Peyer's patch (tissue), 4 donors: ENCODE results near the gene OGT. TPM values are rescaled to one million over a fixed set of nuclear protein-coding genes. Genes with fewer than 3 reads are reported as not detected.
A peak's percentile ranks its signal among the peaks of the same experiment; 100 is the strongest.
"Not testable (repeated sequence)": the region's sequence is repeated elsewhere in the genome, so short reads cannot be mapped to it uniquely, and the experiment has no call there.

Source experiments
- DNase-seq, 3 donors: peaks; one replicate each; pipeline ENCODE4 v3.0.0-alpha.2; 2017 to 2019
- H3K27ac ChIP-seq, 4 donors: fragments of 200-600 bp; sonication (generic); one replicate each; pipeline ENCODE4 v1.5.1; 2016 to 2019
- H3K27me3 ChIP-seq, 2 donors: fragments of 200-600 bp; sonication (generic); one replicate each; pipeline ENCODE4 v1.5.1; 2019
- H3K36me3 ChIP-seq, 3 donors: fragments of 200-600 bp; sonication (generic); one replicate each; pipeline ENCODE4 v1.5.1; 2016 to 2019
- H3K4me1 ChIP-seq, 4 donors: fragments of 200-600 bp; sonication (generic); one replicate each; pipeline ENCODE4 v1.5.1; 2016 to 2019
- H3K4me3 ChIP-seq, 4 donors: fragments of 200-600 bp; sonication (generic); 1 replicate in 3 of 4; 2 replicates in 1 of 4; pipeline ENCODE4 v1.5.1; 2016 to 2019; ENCODE audit warnings: mild to moderate bottlenecking in 1 of 4
- H3K9me3 ChIP-seq, 4 donors: fragments of 200-600 bp; sonication (generic); one replicate each; pipeline ENCODE4 v1.5.1; 2016 to 2019; ENCODE audit warnings: mild to moderate bottlenecking in 1 of 4
- CTCF ChIP-seq, 6 experiments: fragments of 450-650 bp in 4 of 6; fragments of 200-600 bp in 2 of 6; sonication (generic) in 1 of 6; IDR thresholded peaks; one replicate each; pipeline ENCODE4 v1.5.1; 2017 to 2019; ENCODE audit warnings: antibody characterized with exemption in 6 of 6, mild to moderate bottlenecking in 3 of 6, moderate library complexity in 1 of 6
- POLR2A ChIP-seq, 2 donors: fragments of 450-650 bp; IDR thresholded peaks; one replicate each; pipeline ENCODE4 v1.5.1; 2017; ENCODE audit warnings: antibody characterized with exemption in 2 of 2, mild to moderate bottlenecking in 2 of 2, moderate library complexity in 2 of 2
- total RNA-seq, 4 donors: library from RNA; depleted of rRNA; stranded (reverse); fragments of >200 nt; gene quantifications; one replicate each; pipeline ENCODE4 v1.1.0, GENCODE V29; 2016

The OGT gene
- total RNA-seq, 4 donors from 2014 or later = 118 to 297 (median 183) TPM

DNA sequence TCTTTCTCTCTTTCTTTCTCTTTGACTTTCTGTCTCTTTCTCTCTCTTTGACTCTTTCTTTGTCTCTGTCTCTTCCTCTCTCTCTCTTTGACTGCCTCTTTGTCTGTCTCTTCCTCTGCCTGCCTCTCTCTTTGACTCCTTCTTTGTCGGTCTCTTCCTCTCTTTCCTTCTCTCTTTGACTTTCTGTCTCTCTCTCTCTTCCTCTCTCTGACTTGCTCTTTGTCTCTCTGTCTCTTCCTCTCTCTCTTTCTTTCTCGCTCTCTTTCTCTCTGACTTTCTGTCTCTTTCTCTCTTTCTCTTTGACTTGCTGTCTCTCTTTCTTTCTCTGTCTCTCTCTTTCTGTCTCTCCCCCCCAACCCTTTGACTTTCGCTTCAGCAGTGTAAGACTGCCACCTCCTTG lies 36.4 kb upstream of the OGT start:
- TF ChIP-seq POLR2A (IDR thresholded peaks at IDR 0.05) (no peak), CTCF (IDR thresholded peaks at IDR 0.05) (no peak)
- no peak overlapping the region for H3K4me3 ChIP-seq
- no peak overlapping the region for H3K27ac ChIP-seq
- DNase-seq = no peak
- H3K36me3 ChIP-seq = no peaks in the 10 kb centered on the region
- H3K4me1 ChIP-seq = no peaks in the 10 kb centered on the region
- no peaks in the 10 kb centered on the region for H3K27me3 ChIP-seq
- no peaks in the 10 kb centered on the region for H3K9me3 ChIP-seq

DNA sequence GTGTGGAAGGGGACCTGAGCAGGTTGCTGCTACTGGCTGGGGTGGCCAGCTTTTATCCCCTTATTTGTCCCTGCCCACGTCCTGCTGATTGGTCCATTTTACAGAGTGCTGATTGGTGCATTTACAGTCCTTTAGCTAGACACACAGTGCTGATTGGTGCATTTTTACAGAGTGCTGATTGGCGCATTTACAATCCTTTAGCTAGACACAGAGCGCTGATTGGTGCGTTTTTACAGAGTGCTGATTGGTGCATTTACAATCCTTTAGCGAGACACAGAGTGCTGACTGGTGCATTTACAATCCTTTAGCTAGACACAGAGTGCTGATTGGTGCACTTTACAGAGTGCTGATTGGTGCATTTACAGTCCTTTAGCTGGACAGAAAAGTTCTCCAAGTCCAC lies 30.8 kb upstream of the OGT start:
- not testable (repeated sequence) for H3K27me3 ChIP-seq, H3K9me3 ChIP-seq, DNase-seq, H3K4me3 ChIP-seq, H3K4me1 ChIP-seq, H3K36me3 ChIP-seq, H3K27ac ChIP-seq

DNA sequence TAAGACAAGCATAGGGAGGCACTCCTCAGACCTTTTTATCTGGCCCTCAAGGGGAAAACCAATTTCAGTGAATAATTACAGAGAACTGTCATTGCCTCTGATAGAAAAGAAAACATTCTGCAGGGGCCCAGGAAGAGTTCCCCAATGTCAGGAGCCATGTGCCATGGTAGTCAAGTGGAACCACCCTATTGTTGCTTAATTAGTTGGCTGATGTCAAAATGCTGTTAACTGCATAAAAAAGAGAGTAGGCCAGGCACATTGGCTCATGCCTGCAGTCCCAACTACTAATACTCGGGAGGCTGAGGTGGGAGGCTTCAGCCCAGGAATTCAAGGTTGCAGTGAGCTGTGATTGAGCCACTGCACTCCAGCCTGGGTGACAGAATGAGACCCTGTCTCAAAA lies 28.6 kb upstream of the OGT start:
- no peak for TF ChIP-seq CTCF (IDR thresholded peaks at IDR 0.05)
- TF ChIP-seq POLR2A (IDR thresholded peaks at IDR 0.05) = no peak
- Histone ChIP-seq H3K4me1 (no peaks in the 10 kb centered on the region), H3K27me3 (no peaks in the 10 kb centered on the region), H3K4me3 (no peak overlapping the region), H3K36me3 (no peaks in the 10 kb centered on the region), H3K27ac (no peak overlapping the region), H3K9me3 (no peaks in the 10 kb centered on the region)
- DNase-seq = no peak

GRCh38 chrX:71509289-71509688 lies 23.6 kb upstream of the OGT start:
- H3K36me3 ChIP-seq = no peaks in the 10 kb centered on the region
- H3K4me1 ChIP-seq = no peaks in the 10 kb centered on the region
- DNase-seq = no peak
- TF ChIP-seq CTCF (IDR thresholded peaks at IDR 0.05) (no peak), POLR2A (IDR thresholded peaks at IDR 0.05) (no peak)
- no peak overlapping the region for H3K4me3 ChIP-seq
- H3K27me3 ChIP-seq = no peaks in the 10 kb centered on the region
- H3K27ac ChIP-seq = no peak overlapping the region
- H3K9me3 ChIP-seq = no peaks in the 10 kb centered on the region

GRCh38 chrX:71510161-71510560 lies 22.7 kb upstream of the OGT start:
- no peak overlapping the region for H3K27ac ChIP-seq

DNA sequence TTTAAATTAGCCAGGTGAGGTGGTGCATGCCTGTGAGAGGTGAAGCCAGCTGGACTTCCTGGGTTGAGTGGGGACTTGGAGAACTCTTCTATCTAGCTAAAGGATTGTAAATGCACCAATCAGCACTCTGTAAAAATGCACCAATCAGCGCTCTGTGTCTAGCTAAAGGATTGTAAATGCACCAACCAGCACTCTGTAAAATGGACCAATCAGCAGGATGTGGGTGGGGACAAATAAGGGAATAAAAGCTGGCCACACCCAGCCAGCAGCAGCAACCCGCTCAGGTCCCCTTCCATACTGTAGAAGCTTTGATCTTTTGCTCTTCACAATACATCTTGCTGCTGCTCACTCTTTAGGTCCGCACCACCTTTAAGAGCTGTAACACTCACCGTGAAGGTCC lies 19.2 kb upstream of the OGT start:
- DNase-seq, H3K9me3 ChIP-seq, H3K27ac ChIP-seq, H3K4me3 ChIP-seq, H3K36me3 ChIP-seq, H3K4me1 ChIP-seq, H3K27me3 ChIP-seq: not testable (repeated sequence)

More at GRCh38 chrX:71510161-71510560, 22.7 kb upstream of the OGT start:
- Histone ChIP-seq H3K27me3 (no peaks in the 10 kb centered on the region), H3K9me3 (no peaks in the 10 kb centered on the region), H3K4me1 (no peaks in the 10 kb centered on the region), H3K36me3 (no peaks in the 10 kb centered on the region), H3K4me3 (no peak overlapping the region)
- TF ChIP-seq CTCF (IDR thresholded peaks at IDR 0.05) (no peak), POLR2A (IDR thresholded peaks at IDR 0.05) (no peak)
- no peak for DNase-seq

GRCh38 chrX:71514367-71515037 lies 18.4 kb upstream of the OGT start:
- DNase-seq = peak in 1 of 3 donors; percentile 51
- H3K4me1 ChIP-seq = no peaks in the 10 kb centered on the region
- no peak overlapping the region for H3K4me3 ChIP-seq
- H3K36me3 ChIP-seq = no peaks in the 10 kb centered on the region
- H3K27me3 ChIP-seq = no peaks in the 10 kb centered on the region
- no peaks in the 10 kb centered on the region for H3K9me3 ChIP-seq
- TF ChIP-seq POLR2A (IDR thresholded peaks at IDR 0.05) (no peak), CTCF (IDR thresholded peaks at IDR 0.05) (no peak)
- H3K27ac ChIP-seq = no peak overlapping the region
